Measurements from ENCODE around the gene DXO.

GRCh38 chr6:31948306-31948705 is 23.6 kb downstream of the DXO start:
- TF ChIP-seq EZH2 (IDR thresholded peaks at IDR 0.05): no peak
- no peak for TF ChIP-seq FOXP2 (optimal IDR thresholded peaks at IDR 0.05; ENCODE audit: control extremely low read depth, extremely low read length, insufficient read depth)

Measured in SK-N-MC (cell line).